Kidney epithelial cell (primary cell): Measurements from ENCODE around the gene BTRC. TPM values are rescaled to one million over a fixed set of nuclear protein-coding genes. Genes with fewer than 3 reads are reported as not detected.

ENCODE experiments used
- DNase-seq: peaks from one replicate; pipeline ENCODE4 v3.0.0-alpha.2; 2010; ENCODE audit warnings: low read depth
- H3K27me3 ChIP-seq: 2 replicates; pipeline ENCODE4 v1.6.0; 2011; ENCODE audit warnings: low read length; ENCODE audit not compliant: control insufficient read depth, insufficient read depth
- H3K36me3 ChIP-seq: 2 replicates; pipeline ENCODE4 v1.5.1; 2011; ENCODE audit warnings: low read length; ENCODE audit not compliant: control insufficient read depth, insufficient read depth
- H3K4me3 ChIP-seq: 2 replicates; pipeline ENCODE4 v1.5.1; 2011; ENCODE audit warnings: low read depth, mild to moderate bottlenecking, control low read depth, low read length
- CTCF ChIP-seq: IDR thresholded peaks from 2 replicates; pipeline ENCODE4 v1.5.1; 2011; ENCODE audit warnings: mild to moderate bottlenecking, moderate library complexity, low read length, control low read depth, inconsistent platforms; ENCODE audit not compliant: insufficient read depth, poor library complexity, severe bottlenecking
- total RNA-seq: library from RNA; depleted of rRNA; stranded (reverse); fragments of >200 nt; gene quantifications from 2 replicates; pipeline ENCODE4 v1.2.3, GENCODE V29; 2015

Gene BTRC
- 10.2 and 15.9 TPM in 2 replicates for total RNA-seq

- Histone ChIP-seq H3K4me3 (peak within 1 kb of the TSS; percentile 59), H3K36me3 (no peaks in the 10 kb centered on the region), H3K27me3 (no peaks in the 10 kb centered on the region)
- no peak for TF ChIP-seq CTCF
- DNase-seq: peak; percentile 99
Measured at GRCh38 chr10:101353692-101354327, at the start of gene BTRC. Gene BTRC (plus strand): TSS chr10:101354165. CDS start chr10:101354181, 16 bp downstream.

GRCh38 chr10:101304316-101304715 is 49.6 kb upstream of the BTRC start:
- Histone ChIP-seq H3K4me3 (no peak overlapping the region), H3K27me3 (peaks cover 57% of the 10 kb centered on the region), H3K36me3 (no peaks in the 10 kb centered on the region)
- DNase-seq: no peak
- no peak for TF ChIP-seq CTCF

- no peak for TF ChIP-seq CTCF
- Histone ChIP-seq H3K4me3 (no peak overlapping the region), H3K27me3 (peaks cover 58% of the 10 kb centered on the region), H3K36me3 (no peaks in the 10 kb centered on the region)
- DNase-seq: no peak
Measured at GRCh38 chr10:101305320-101306241, 48.4 kb upstream of the BTRC start.

- no peak for DNase-seq
- no peak for TF ChIP-seq CTCF
- H3K36me3 ChIP-seq: no peaks in the 10 kb centered on the region
- H3K4me3 ChIP-seq: no peak overlapping the region
- peaks cover 69% of the 10 kb centered on the region for H3K27me3 ChIP-seq
Measured at GRCh38 chr10:101308051-101308450, 45.9 kb upstream of the BTRC start.

GRCh38 chr10:101310529-101311184 is 43.3 kb upstream of the BTRC start:
- H3K27me3 ChIP-seq: peaks cover 47% of the 10 kb centered on the region
- TF ChIP-seq CTCF: no peak
- no peak overlapping the region for H3K4me3 ChIP-seq

More at GRCh38 chr10:101310529-101311184, 43.3 kb upstream of the BTRC start:
- no peaks in the 10 kb centered on the region for H3K36me3 ChIP-seq
- no peak for DNase-seq
